ENCODE measurements around the gene FHIP1B. TPM values are rescaled to one million over a fixed set of nuclear protein-coding genes. Genes with fewer than 3 reads are reported as not detected.
A peak's percentile ranks its signal among the peaks of the same experiment; 100 is the strongest.
"Not testable (repeated sequence)": the region's sequence is repeated elsewhere in the genome, so short reads cannot be mapped to it uniquely, and the experiment has no call there.

FHIP1B gene
- polyA plus RNA-seq, 3 donors from 2014 or later, result 11.9 to 20.5 (median 15.1) TPM

DNA sequence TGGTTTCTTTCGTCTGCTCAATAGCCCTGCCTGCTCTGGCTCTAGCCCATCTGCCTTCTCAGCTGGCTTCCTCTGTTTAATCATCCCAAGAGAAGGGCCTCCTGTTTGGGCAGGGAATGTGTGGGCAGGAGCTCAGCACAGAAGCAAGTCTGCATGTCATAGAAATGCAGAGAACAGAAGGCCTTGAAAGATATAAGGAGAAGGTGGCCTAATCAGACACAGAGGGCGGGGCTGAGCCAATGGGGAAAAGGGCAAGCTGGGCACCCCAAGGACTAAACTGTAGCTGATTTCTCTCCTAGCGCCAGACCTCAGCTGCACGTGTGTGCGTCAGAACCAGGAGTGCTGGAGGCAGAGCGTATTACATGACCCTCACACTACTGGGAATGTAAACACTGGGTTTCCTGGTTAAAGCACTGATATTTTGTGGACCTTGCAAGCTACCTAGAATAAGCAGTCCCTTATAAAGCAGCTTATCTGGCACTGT is 17.6 kb upstream of the FHIP1B start:
- DNase-seq, result no peak
- H3K36me3 Mint-ChIP-seq, result no peaks in the 10 kb centered on the region
- H3K4me1 Mint-ChIP-seq, result no peaks in the 10 kb centered on the region
- no peak overlapping the region for H3K4me3 Mint-ChIP-seq
- H3K27me3 Mint-ChIP-seq (ENCODE audit: low read depth in 3 of 3), result peaks cover 0 to 7% (median 5%) of the 10 kb centered on the region in 3 donors
- no peak overlapping the region for H3K27ac Mint-ChIP-seq
- no peaks in the 10 kb centered on the region for H3K9me3 Mint-ChIP-seq

- H3K27me3 Mint-ChIP-seq (ENCODE audit: low read depth in 3 of 3), result peaks cover 0 to 7% (median 5%) of the 10 kb centered on the region in 3 donors
- H3K9me3 Mint-ChIP-seq, result no peaks in the 10 kb centered on the region
- H3K4me3 Mint-ChIP-seq, result no peak overlapping the region
- peak in 2 of 3 donors; percentile 16 to 28 for DNase-seq
- H3K36me3 Mint-ChIP-seq, result no peaks in the 10 kb centered on the region
- H3K4me1 Mint-ChIP-seq, result no peaks in the 10 kb centered on the region
- no peak overlapping the region for H3K27ac Mint-ChIP-seq
Observed at GRCh38 chr11:6251120-6251733, 16.8 kb upstream of the FHIP1B start.

- no peaks in the 10 kb centered on the region for H3K36me3 Mint-ChIP-seq
- no peak for DNase-seq
- H3K4me1 Mint-ChIP-seq, result no peaks in the 10 kb centered on the region
- H3K27me3 Mint-ChIP-seq (ENCODE audit: low read depth in 3 of 3), result peaks cover 0 to 7% (median 5%) of the 10 kb centered on the region in 3 donors
- H3K9me3 Mint-ChIP-seq, result no peaks in the 10 kb centered on the region
- H3K27ac Mint-ChIP-seq, result no peak overlapping the region
- no peak overlapping the region for H3K4me3 Mint-ChIP-seq
Observed at GRCh38 chr11:6249770-6250555, 15.5 kb upstream of the FHIP1B start.

DNA sequence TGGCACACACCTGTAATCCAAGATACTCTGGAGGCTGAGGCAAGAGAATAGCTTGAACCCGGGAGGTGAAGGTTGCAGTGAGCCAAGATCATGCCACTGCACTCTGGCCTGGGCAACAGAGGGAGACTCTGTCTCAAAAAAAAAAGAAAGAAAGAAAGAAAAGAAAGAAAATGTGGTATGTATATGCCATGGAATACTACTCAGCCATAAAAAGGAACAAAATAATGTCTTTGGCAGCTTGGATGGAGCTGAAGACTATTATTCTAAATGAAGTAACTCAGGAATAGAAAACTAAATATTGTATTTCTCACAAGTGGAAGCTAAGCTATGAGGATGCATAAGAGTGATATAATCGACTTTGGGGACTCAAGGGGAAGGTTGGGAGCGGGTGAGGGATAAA is 14.5 kb upstream of the FHIP1B start:
- not testable (repeated sequence) for DNase-seq; H3K36me3 Mint-ChIP-seq; H3K27me3 Mint-ChIP-seq (ENCODE audit: low read depth in 3 of 3); H3K9me3 Mint-ChIP-seq; H3K27ac Mint-ChIP-seq; H3K4me3 Mint-ChIP-seq; H3K4me1 Mint-ChIP-seq

DNA sequence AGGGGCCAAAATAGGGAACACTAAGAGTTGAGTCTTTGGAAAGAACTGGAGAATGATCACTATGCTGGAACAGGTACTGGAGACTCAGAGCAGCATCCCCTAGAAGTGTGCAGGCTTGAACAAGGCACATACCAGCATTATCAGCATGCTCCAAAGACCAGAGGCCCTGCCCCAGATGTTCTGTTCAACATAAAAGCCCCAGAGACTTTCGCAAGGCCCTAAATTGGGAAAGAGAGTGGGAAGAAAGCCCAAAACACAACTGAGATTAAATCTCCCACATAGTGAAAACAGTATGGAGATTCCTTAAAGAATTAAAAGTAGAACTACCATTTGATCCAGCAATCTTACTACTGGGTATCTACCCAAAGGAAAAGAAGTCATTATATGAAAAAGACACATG is 13.8 kb upstream of the FHIP1B start:
- Mint-ChIP-seq H3K36me3 (no peaks in the 10 kb centered on the region), H3K9me3 (no peaks in the 10 kb centered on the region), H3K27ac (no peak overlapping the region), H3K4me3 (no peak overlapping the region), H3K27me3 (ENCODE audit: low read depth in 3 of 3) (peaks cover 3 to 7% (median 5%) of the 10 kb centered on the region in 3 donors), H3K4me1 (no peaks in the 10 kb centered on the region)
- DNase-seq, result no peak

- Mint-ChIP-seq H3K36me3 (no peaks in the 10 kb centered on the region), H3K9me3 (no peaks in the 10 kb centered on the region), H3K4me3 (no peak overlapping the region), H3K27ac (peak overlapping the region in 1 of 6 donors; percentile 28), H3K27me3 (ENCODE audit: low read depth in 3 of 3) (peaks cover 3 to 10% (median 8%) of the 10 kb centered on the region in 3 donors), H3K4me1 (no peaks in the 10 kb centered on the region)
- DNase-seq, result no peak
Observed at GRCh38 chr11:6245536-6245935, 11.1 kb upstream of the FHIP1B start.

GRCh38 chr11:6241316-6241715 is 6.9 kb upstream of the FHIP1B start:
- Mint-ChIP-seq H3K9me3 (no peaks in the 10 kb centered on the region), H3K4me1 (no peaks in the 10 kb centered on the region), H3K36me3 (no peaks in the 10 kb centered on the region), H3K27me3 (ENCODE audit: low read depth in 3 of 3) (peaks cover 3% of the 10 kb centered on the region in 3 donors), H3K4me3 (no peak overlapping the region), H3K27ac (no peak overlapping the region)
- no peak for DNase-seq

- Mint-ChIP-seq H3K4me1 (no peaks in the 10 kb centered on the region), H3K9me3 (no peaks in the 10 kb centered on the region), H3K27me3 (ENCODE audit: low read depth in 3 of 3) (peaks cover 3% of the 10 kb centered on the region in 3 donors), H3K27ac (no peak overlapping the region), H3K4me3 (no peak overlapping the region), H3K36me3 (no peaks in the 10 kb centered on the region)
- DNase-seq, result no peak
Observed at GRCh38 chr11:6240781-6241180, 6.3 kb upstream of the FHIP1B start.

- Mint-ChIP-seq H3K27me3 (ENCODE audit: low read depth in 3 of 3) (peaks cover 3% of the 10 kb centered on the region in 3 donors), H3K4me3 (no peak overlapping the region), H3K4me1 (peaks cover 4 to 5% of the 10 kb centered on the region in 2 donors), H3K9me3 (no peaks in the 10 kb centered on the region), H3K27ac (no peak overlapping the region), H3K36me3 (no peaks in the 10 kb centered on the region)
- no peak for DNase-seq
Observed at GRCh38 chr11:6240139-6240538, 5.7 kb upstream of the FHIP1B start.

DNA sequence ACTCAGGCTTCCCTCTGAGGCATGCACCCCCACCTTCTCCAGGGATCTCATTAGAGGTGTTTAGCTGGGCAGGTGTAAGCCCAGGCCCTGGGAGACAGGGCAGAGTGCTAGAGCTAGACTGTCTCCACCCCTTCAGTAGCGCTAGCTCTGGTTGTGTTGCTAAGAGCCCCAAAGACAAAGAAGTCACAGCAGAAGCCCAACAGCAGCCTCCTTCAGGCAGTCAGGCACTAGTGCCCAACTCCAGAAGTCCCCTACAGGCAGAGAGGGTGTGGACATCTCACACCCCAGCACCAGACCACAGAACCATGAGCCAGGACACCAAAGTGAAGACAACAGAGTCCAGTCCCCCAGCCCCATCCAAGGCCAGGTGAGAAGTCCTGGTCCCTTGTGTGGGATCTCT is 4.5 kb upstream of the FHIP1B start, which contains the start of gene CNGA4:
Gene CNGA4, plus strand, starts transcription at position 188 of the 400 bp plus-strand sequence. Its CDS starts 118 bp downstream, at position 306.
- Mint-ChIP-seq H3K4me3 (no peak within 1 kb of the TSS), H3K4me1 (peaks cover 12 to 17% of the 10 kb centered on the region in 2 donors), H3K36me3 (no peaks in the 10 kb centered on the region), H3K27ac (no peak within 1 kb of the TSS), H3K27me3 (ENCODE audit: low read depth in 3 of 3) (peaks cover 3 to 7% (median 5%) of the 10 kb centered on the region in 3 donors), H3K9me3 (no peaks in the 10 kb centered on the region)
- no peak for DNase-seq

GRCh38 chr11:6237761-6238302 is 3.4 kb upstream of the FHIP1B start:
- Mint-ChIP-seq H3K27ac (no peak overlapping the region), H3K4me3 (no peak overlapping the region), H3K27me3 (ENCODE audit: low read depth in 3 of 3) (peaks cover 0 to 5% (median 5%) of the 10 kb centered on the region in 3 donors), H3K4me1 (peaks cover 22 to 28% of the 10 kb centered on the region in 2 donors), H3K36me3 (no peaks in the 10 kb centered on the region), H3K9me3 (no peaks in the 10 kb centered on the region)
- no peak for DNase-seq

- no peak overlapping the region for H3K4me3 Mint-ChIP-seq
- no peak for DNase-seq
- no peaks in the 10 kb centered on the region for H3K36me3 Mint-ChIP-seq
- H3K27me3 Mint-ChIP-seq (ENCODE audit: low read depth in 3 of 3), result peaks cover 0 to 5% (median 5%) of the 10 kb centered on the region in 3 donors
- H3K27ac Mint-ChIP-seq, result no peak overlapping the region
- no peaks in the 10 kb centered on the region for H3K9me3 Mint-ChIP-seq
- H3K4me1 Mint-ChIP-seq, result peaks cover 26 to 34% of the 10 kb centered on the region in 2 donors
Observed at GRCh38 chr11:6237266-6237665, 2.8 kb upstream of the FHIP1B start.

DNA sequence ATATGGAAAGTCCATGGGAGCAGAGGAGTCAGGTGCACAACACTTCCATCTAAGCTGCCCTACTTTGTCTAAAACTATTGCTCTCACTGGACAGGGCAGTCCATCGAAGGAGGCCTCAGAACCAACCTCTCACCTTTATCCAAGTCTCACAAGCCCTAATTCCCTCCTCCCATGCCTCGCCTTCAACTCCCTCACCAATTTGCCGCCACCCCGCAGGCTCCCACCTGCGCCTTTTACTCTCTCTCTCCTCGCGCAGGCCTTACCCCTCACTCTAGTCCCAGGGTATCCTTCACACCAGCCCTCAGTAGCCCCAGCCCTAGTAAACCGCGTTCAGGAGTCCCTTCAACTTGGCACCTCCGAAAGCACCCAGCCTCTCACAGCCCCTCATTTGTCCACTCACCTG is 451 bp downstream of the FHIP1B start:
- no peaks in the 10 kb centered on the region for H3K9me3 Mint-ChIP-seq
- peak overlapping the region; percentile 97 to 99 (median 99) for H3K4me3 Mint-ChIP-seq
- H3K27me3 Mint-ChIP-seq (ENCODE audit: low read depth in 3 of 3), result peaks cover 0 to 4% (median 3%) of the 10 kb centered on the region in 3 donors
- no peaks in the 10 kb centered on the region for H3K36me3 Mint-ChIP-seq
- DNase-seq, result no peak
- peaks cover 54 to 66% of the 10 kb centered on the region in 2 donors for H3K4me1 Mint-ChIP-seq
- H3K27ac Mint-ChIP-seq, result peak overlapping the region; percentile 92 to 97 (median 96)

- H3K27ac Mint-ChIP-seq, result peak overlapping the region in 5 of 6 donors; percentile 39 to 92 (median 63)
- H3K4me1 Mint-ChIP-seq, result peaks cover 65 to 77% of the 10 kb centered on the region in 2 donors
- DNase-seq, result no peak
- H3K36me3 Mint-ChIP-seq, result no peaks in the 10 kb centered on the region
- H3K9me3 Mint-ChIP-seq, result no peaks in the 10 kb centered on the region
- peak overlapping the region in 4 of 5 donors; percentile 23 to 99 (median 76) for H3K4me3 Mint-ChIP-seq
- H3K27me3 Mint-ChIP-seq (ENCODE audit: low read depth in 3 of 3), result peaks cover 0 to 4% (median 3%) of the 10 kb centered on the region in 3 donors
Observed at GRCh38 chr11:6232899-6233298, 1.5 kb downstream of the FHIP1B start.

All from immature natural killer cell (primary cell).